Nucleus accumbens (tissue), 56 donors: ENCODE measurements around the gene KRTAP19-4.
"Not testable (repeated sequence)": the region's sequence is repeated elsewhere in the genome, so short reads cannot be mapped to it uniquely, and the experiment has no call there.

Source experiments
- DNase-seq, 56 donors: peaks; one replicate each; lab custom pipeline; 2025; lab: John Stamatoyannopoulos, UW

The KRTAP19-4 gene, protein sequence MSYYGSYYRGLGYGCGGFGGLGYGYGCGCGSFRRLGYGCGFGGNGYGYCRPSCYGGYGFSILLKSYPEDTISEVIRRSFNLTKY

DNA sequence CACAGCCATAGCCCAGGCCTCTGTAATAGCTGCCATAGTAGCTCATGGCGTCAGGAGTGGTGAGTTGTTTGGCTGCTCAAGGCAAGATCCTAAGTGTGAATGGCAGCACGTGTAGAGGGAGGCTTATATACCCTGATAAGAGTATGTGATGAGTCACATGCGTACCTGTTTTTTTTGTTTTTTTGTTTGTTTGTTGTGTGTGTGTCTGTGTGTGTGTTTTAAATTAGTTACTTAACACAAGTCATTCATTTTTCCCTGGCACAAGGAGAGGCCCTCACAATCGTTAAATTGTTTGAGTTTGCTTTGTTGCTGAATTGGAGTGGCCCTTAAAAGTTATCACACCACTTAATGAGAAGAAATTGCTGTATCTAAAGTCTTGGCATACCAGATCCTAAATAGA is at the start of gene KRTAP19-4:
KRTAP19-4 (minus strand) TSS at position 101 of the 400 bp plus-strand sequence; CDS start at position 46, 55 bp downstream.
- no peak for DNase-seq

DNA sequence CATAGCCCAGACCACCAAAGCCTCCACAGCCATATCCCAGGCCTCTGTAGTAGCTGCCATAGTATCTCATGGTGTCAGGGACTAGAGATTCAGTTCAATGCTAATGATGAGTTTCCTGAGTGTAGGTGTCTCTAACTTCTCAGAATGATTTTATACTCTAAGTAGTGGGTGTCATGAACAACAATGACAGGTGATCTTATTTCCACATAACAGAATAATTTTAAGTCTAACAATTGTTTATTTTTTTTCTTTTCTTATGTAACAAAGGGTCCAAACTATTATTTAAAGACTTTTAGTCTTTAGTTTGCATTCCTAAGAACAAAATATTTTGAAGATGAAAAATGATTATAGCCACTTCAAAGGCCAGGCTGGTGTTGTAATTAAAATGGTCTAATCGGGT is 44.8 kb upstream of the KRTAP19-4 start, which contains the start of gene KRTAP19-6:
KRTAP19-6 (minus strand) TSS at position 101 of the 400 bp plus-strand sequence; CDS start at position 70, 31 bp downstream.
- DNase-seq = no peak

DNA sequence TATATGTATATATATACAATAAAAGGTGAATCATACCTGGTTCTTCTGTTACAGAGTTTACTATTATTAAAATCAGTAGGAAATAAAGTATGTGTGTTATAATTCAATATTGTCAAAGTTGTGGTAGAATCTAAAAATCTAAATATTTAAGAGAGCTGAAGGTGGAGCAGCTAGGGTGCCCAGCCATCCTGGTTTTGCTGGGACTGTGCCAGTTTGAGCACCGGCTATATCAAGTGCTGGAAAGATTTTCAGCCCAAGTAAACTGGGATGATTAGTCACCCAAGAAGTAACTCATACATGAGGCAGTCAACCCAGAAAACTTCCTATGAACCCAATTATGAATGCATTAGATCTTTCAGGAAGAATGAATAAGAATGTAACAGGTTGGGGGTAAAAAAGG is 21.9 kb upstream of the KRTAP19-4 start:
- no peak for DNase-seq

DNA sequence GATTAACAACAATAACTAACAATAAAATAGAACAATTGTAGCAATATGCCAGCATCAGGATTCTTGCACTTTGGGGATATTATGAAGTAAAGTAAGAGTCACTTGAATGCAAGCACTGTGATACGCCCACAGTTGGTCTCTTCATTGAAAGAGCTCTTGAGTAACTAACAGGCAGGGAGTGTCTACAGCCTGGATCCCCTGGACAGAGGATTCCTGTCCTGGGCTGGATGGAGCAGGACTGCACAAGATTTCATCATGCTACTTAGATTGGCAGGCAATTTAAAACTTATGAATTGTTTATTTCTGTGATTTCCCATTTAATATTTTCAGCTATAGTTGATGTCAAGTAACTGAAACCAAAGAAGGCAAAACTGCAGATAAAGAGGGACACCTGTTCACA is 18.7 kb upstream of the KRTAP19-4 start:
- no peak for DNase-seq

DNA sequence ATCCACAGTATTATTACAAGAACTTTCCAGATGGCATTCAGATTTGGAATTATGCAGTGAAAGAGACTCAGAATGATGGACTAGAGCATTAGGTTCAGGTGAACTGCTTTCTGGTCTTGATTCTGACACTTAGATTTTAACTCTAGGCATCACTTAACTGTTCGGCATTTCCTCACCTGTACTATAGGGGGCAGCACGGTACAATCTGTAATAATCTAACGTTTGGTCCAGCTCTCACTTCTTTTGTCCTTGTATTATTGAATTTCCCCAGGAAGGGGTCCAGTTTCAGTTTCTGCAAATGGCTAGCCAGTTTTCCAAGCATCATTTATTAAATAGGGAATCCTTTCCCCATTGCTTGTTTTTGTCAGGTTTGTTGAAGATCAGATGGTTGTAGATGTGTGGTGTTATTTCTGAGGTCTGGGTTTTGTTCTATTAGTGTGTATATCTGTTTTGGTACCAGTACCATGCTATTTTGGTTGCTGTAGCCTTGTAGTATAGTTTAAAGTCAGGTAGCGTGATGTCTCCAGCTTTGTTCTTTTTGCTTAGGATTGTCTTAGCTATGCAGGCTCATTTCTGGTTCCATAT is 8.7 kb upstream of the KRTAP19-4 start:
- not testable (repeated sequence) for DNase-seq

DNA sequence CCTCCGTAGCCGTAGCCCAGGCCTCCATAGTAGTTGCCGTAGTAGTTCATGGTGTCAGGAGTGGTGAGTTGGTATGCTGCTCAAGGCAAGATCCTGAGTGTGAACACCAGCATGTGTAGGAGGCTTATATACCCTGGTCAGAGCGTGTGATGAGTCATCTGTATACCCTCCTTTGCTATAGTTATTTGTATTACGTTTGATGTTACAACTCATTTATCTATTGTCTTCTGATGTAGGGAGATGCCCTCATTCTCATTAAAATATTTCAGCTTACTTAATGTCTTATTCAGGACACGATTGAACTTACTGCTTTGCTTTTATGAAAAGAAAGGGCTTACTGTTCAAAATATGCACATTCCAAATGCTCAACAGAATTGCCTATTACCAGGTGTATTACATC is 5.1 kb upstream of the KRTAP19-4 start, which contains the start of gene KRTAP19-5:
KRTAP19-5 (minus strand) TSS at position 101 of the 400 bp plus-strand sequence; CDS start at position 50, 51 bp downstream.
- no peak for DNase-seq

DNA sequence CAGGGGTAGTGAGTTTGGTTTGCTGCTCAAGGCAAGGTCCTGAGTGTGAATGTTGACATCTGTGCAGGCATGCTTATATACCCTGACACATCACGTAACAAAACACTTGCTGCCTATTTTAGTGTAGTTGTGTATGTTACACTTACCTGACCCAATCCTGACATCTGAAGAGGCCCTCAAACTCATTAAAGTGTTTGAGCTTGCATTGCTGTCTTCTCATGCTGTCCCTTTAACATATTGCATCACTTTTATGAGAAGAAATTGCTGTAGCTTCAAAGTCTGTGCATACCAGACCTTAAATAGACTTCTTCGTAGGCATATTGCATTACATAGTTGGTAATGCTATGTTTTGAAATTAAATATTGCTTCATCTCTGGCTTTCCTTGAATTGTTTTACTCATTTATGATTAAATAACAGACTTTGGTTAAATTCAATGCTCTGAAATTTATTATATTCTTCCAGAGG is 5.0 kb downstream of the KRTAP19-4 start, which contains the start of gene KRTAP19-3:
KRTAP19-3 (minus strand) TSS at position 51 of the 466 bp plus-strand sequence. CDS start 56 bp downstream, outside the sequence.
- DNase-seq = no peak

DNA sequence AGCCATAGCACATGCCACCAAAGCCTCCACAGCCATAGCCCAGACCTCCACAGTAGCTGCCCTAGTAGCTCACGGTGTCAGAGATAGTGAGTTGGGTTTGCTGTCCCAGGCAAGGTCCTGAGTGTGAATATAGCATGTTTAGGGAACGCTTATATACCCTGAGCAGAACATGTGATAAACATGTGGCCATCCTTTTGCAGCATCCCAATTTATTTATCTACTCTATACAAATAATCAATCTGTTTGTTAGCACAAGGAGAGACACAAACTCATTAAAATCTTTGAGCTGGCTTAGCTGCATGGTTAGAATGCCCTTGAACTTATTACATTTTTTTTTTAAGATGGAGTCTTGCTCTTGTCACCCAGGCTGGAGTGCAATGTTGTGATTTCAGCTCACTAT is 9.6 kb downstream of the KRTAP19-4 start, which contains the start of gene KRTAP19-2:
KRTAP19-2 (minus strand) TSS at position 101 of the 400 bp plus-strand sequence; CDS start at position 13, 88 bp downstream.
- DNase-seq = no peak

DNA sequence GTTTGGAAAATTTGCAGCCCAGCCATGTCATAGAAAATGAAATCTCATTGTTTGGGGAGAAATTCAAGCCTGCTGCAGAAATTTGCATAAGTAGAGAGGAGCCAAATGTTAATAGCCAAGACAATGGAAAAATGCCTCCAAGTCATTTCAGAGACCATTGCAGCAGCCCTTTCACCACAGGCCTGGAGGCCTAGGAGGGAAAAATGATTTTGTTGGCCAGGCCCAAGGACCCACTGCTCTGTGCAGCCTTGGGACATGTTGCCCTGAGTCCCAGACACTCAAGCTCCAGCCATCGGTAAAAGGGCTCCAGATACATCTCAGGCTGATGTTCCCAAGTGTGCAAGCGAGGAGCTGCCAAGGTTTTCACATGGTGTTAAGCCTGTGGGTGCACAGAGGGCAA is 10.8 kb downstream of the KRTAP19-4 start:
- no peak for DNase-seq

DNA sequence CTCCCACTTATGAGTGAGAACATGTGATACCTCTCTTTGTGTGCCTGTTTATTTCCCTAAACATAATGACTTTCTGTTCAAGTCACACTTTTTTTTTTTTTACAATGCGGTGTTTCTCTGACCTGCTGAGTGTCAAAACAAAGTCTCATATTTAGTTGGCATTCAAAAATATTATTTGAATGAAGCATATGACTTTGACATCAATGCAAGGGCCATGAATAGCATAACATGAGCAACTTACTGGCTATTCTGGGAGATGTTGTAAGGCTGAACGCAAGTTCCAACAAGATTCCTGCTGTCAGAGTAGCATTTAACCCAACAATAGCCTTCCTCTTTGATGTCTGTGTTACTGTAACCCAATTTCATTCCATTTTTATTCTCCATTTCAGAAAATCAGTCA is 14.8 kb downstream of the KRTAP19-4 start:
- no peak for DNase-seq

DNA sequence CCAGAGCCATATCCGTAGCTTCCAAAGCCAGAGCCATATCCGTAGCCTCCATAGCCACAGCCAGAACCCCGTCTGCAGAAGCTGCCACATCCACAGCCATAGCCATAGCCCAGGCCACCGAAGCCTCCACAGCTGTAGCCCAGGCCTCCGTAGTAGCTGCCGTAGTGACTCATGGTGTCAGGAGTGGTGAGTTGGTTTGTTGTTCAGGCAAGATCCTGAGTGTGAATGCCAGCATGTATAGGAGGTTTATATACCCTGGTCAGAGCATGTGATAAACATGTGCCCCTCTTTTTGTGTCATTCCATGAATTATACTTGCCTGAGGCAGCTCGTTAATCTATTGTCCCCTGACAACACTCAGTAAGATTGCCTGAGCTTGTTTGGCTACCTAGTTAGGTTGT is 16.8 kb downstream of the KRTAP19-4 start, which contains the start of gene KRTAP19-1:
KRTAP19-1 (minus strand) TSS at position 223 of the 400 bp plus-strand sequence; CDS start at position 173, 50 bp downstream.
- no peak for DNase-seq

DNA sequence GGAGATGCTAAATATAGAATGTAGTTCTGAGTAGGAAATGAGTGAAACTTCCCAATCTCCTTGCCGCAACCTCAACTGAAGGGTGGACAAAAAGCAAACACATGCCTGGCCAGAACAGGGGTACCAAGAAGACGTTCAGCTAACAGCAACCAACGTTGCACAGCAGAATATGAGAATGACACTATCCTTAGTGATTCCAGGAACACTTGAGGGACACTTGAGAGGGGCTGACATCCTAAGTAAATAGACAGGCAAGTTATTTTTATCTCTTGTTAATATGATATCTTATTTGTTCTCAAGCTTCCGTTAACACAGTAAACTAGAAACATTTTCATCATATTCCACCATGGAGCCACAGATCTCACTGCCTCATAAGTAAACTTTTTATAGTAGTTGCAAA is 17.7 kb downstream of the KRTAP19-4 start:
- DNase-seq = no peak

DNA sequence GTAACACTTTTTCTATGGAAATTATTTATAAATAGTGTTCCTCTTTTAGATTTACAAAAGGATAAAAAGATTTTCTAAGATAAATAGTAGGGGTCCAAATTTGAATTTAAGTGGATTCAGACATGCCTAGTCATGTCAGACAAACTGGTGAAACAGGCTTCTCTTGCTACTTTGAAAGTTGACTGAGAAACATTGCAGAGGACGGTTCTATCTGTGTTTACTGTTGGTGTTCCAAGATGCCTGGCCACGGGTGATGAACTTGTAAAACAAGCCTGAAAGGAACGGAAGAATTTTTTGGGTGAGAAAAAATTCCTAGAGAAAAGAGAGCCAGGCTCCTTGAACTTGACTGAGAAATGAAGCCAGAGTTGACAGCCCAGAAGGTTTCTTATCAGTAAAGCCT is 19.0 kb downstream of the KRTAP19-4 start:
- no peak for DNase-seq

DNA sequence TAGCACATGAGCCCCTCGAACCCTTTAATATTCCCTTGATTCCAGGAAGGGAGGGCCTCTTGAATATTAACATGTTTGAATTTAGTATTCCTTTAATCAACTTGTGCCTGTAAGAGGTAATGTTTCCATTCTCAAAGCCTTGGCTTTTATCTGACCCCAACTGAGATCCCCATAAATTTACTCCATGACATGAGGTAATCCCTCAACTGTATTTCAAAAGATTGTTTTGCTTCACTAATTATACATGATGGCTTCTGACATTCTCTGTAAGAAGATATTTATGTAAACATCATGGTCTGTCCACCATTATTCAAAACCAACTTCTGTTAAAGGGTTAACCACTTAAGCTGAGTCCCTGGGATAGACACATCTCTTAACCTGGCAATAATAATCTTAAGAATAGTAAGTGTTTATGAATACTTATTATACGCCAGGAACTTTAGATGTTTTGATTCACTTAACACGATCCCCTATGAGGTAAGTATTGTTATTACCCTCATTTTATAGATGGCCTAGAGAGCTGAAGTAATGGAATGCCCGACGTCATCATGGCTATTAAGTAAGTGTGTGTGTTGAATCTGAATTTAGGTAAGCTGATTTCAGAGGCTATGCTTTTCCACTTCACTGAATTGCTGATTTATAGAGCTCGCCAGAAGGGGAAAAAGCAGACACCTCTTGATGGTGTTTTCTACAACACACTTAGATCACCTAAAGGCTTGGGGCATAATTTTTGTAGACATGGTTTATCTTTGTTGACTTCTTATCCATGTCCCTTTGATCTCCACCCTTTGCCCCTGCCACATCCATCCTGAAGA is 27.9 kb downstream of the KRTAP19-4 start:
- no peak for DNase-seq

DNA sequence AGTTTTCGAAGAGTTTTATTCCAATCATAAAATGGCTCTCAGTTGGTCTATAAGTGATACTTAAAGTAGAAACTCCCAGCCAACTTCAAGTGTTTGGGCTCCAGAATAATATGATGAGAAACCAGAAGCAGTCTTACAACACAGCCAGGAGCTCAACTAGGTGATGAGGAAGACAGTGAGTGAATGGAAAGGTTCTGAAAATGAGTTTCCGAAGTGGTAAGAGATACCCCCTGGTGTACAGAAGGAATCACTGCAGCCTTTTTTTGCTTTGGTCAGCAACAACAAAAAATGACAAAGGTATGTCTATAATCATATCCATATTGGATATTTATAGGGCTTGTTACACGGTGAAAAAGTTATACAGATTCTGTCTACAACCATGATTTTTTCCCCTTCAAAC is 33.3 kb downstream of the KRTAP19-4 start:
- no peak for DNase-seq

DNA sequence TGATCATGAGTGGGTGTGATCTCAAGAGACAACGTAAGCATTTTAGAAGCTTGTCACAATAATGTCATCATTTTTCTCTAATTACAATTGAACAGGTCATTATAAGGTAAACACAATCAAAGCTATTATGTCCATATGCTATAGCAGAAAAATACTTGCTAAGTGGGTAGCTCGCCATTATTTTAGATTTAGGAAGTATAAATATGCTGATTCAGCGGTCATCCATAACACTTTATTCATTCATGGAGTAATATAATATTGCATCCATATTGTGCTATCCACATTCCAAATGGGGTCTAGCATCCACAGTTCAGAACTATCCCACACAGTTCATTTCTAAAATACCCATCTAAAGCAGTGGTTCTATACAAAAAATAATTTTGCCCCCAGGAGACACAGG is 48.5 kb downstream of the KRTAP19-4 start:
- DNase-seq = no peak

DNA sequence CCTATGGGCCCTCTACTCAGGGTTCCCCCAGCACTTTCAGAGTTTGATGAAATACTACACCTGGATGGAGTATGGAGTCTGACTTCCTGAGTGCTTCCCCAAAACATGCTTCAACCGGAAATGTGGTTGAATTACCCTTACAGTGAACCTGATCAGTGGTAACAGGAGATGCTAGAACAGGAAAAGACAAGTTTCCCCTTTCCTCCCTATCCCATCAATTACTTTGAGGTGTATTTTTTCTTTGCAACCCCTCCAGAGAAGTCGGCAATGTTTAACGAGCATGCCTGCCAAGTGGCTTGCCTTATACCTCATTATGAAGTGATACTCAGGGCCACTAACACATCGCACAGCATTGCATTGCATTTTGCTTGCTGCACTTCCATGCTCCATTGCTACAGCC is 49.9 kb downstream of the KRTAP19-4 start:
- no peak for DNase-seq
